Measurements from ENCODE around the gene HCFC2.

- TF ChIP-seq CEBPB (IDR thresholded peaks at IDR 0.05), result no peak
- no peak for TF ChIP-seq TAF1 (IDR thresholded peaks at IDR 0.05; ENCODE audit: low read depth)
- TF ChIP-seq EP300 (IDR thresholded peaks at IDR 0.05; ENCODE audit: borderline replicate concordance), result no peak
Observed at GRCh38 chr12:104133866-104134265, 69.5 kb downstream of the HCFC2 start.
